ENCODE results near the gene RAB17.
"Not testable (repeated sequence)": the region's sequence is repeated elsewhere in the genome, so short reads cannot be mapped to it uniquely, and the experiment has no call there.

Gene RAB17

DNA sequence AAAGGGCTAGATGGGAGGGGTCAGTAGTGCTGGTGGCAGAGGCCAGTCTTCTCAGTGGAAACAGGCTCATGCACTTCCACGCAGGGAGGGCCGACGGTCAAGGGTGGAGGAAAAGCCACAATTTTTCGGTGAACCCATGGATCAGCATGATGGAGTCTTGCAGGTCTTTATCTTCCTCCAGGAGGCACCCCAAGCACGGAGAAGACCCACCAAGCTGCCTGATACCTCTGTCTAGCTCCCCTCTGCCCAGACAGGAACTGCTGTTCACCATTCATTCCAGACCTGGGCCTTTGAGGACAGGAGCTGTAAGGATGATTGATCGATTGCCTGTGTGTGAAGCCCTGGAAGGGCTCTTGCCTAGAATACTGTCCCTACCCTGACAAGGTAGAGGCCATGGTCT is 34.0 kb upstream of the RAB17 start:
- no peak for DNase-seq (ENCODE audit: low read depth in 2 of 2)

GRCh38 chr2:237623428-237624403 is 33.2 kb upstream of the RAB17 start:
- DNase-seq (ENCODE audit: low read depth in 2 of 2), result no peak

DNA sequence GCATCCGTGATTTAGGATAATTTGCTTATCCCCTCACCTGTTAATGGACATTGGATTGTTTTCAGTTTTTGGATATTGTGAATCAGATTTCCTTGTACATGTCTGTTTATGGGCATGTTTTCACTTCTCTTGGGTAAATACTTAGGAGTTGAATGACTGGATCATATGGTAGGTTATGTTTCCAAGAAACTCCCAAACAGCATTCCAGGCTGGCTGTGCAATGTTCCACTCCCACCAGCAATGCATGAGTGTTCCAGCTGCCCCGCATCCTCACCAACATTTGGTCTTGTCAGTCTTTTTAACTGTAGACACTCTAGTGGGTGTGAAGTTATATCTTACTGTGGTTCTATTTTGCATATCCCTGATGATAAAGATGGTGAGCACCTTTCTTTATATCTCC is 27.9 kb upstream of the RAB17 start:
- no peak for DNase-seq (ENCODE audit: low read depth in 2 of 2)

DNA sequence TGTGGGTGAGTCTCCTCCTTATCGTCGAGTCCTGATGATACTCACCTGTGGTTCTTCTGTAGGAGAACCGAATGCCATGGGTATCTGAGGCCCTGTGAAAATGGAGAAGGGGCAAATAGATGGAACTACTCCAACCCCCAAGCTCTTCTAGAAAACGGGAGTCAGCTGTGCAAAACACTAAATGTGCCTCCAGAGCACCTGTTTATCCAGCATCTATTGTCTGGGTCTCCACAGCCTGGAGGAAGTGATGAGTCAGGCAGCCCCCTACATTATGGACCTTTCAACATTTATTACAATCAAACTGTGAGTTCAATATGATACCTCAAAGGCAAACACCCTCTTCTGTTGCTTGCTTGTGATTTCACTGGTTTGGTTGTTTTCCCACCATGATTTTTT is 27.1 kb upstream of the RAB17 start:
- DNase-seq (ENCODE audit: low read depth in 2 of 2), result no peak

GRCh38 chr2:237616734-237617586 is 26.4 kb upstream of the RAB17 start:
- DNase-seq (ENCODE audit: low read depth in 2 of 2), result peak; percentile 90 to 91

DNA sequence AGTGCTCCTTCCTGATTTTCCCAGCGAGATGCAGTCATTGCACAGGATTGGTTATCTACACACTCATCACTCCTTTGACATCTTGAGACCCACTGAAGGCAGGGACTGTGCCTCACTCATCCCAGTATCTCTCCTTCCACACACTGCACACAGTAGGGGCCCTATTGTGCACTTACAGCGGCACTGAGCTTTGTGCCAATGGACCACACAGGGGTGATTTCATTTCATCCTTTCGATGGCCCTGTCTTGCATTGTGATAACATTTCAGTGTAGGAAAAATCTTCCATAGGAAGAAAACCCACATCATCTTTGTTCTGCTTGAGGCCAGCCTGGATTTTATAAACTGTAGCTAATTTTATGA is 25.8 kb upstream of the RAB17 start:
- no peak for DNase-seq (ENCODE audit: low read depth in 2 of 2)

- DNase-seq (ENCODE audit: low read depth in 2 of 2), result no peak
Observed at GRCh38 chr2:237615631-237616249, 25.2 kb upstream of the RAB17 start.

DNA sequence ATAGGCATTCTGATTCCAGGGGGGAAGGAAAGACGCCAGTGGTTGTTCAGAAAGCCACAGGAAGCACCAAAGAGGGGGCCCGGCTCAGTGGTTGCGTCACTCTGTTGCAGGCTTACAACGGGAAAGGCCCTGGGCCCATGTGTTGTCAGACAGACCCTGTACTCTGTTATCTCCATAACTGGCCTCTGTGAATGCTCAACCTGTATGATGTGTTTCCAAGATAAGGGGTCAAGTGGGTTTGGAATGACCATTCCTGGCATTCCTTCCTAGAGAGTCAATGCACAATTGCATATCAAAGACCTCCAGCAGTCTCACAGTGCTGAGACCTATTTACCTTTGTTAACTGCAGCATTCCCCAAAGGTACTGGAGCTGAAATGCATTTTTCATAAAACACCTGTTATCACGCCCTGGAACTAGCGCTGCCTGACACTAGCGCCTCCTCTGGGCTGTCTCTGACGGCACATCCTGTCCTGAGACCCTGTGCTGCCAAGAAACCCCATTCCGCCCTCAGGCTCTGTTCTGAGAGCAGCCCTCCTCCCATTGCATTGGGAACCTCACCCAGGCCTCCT is 23.7 kb upstream of the RAB17 start:
- no peak for DNase-seq (ENCODE audit: low read depth in 2 of 2)

- no peak for DNase-seq (ENCODE audit: low read depth in 2 of 2)
Observed at GRCh38 chr2:237613679-237614078, 23.1 kb upstream of the RAB17 start.

- no peak for DNase-seq (ENCODE audit: low read depth in 2 of 2)
Observed at GRCh38 chr2:237612527-237613357, 22.2 kb upstream of the RAB17 start.

DNA sequence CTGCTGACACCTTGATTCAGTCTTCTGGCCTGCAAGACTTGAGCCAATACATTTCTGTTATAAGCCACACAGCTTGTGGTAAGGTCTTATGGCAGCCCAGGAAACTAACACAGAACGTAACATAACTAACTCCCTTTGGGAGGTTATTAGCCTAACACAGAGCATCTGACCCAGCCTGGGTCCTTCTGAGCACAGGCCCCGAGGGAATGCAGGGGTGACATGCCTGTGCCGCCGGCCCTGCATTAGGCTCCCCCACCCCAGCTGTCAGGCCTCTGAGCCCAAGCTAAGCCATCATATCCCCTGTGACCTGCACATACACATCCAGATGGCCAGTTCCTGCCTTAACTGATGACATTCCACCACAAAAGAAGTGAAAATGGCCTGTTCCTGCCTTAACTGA is 16.0 kb upstream of the RAB17 start:
- not testable (repeated sequence) for DNase-seq (ENCODE audit: low read depth in 2 of 2)

DNA sequence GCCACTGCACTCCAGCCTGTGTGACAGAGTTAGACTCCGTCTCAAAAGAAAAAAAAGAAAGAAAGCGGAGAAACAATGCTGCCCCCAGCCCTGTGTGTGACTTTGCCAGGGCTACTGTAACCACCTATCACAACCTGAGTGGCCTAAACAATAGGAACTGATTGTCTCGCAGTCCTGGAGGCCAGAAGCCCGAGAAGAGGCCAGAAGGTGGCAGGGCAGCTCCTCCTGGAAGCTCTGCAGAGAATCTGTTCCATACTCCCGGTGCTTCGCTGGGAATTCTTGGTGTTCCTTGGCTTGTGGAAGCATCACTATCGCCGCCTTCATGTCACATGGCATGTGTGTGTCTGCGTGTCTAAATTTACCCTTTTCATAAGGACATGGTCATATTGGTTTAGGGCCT is 14.4 kb upstream of the RAB17 start:
- no peak for DNase-seq (ENCODE audit: low read depth in 2 of 2)

- DNase-seq (ENCODE audit: low read depth in 2 of 2), result no peak
Observed at GRCh38 chr2:237604391-237604790, 13.9 kb upstream of the RAB17 start.

GRCh38 chr2:237603718-237604362 is 13.3 kb upstream of the RAB17 start:
- DNase-seq (ENCODE audit: low read depth in 2 of 2), result no peak

GRCh38 chr2:237603049-237603717 is 12.6 kb upstream of the RAB17 start:
- no peak for DNase-seq (ENCODE audit: low read depth in 2 of 2)

DNA sequence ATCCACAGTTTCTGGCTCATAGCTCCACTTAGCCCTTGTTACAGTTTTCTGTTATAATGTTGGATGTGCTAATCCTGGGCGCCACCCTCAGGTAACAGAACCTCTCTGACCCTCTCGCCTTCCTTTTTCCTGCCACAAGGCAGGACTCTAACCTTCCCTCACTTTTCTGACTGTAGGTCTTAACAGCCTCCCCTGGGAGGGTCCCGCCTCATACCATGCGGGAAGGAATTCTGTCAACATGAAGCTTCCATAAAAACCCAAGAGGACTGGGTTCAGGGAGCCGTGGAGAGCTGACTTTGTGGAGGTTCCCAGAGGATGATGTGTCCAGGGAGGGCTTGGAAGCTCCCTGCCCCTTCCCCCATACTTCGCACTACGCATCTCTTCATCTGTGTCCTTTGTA is 11.9 kb upstream of the RAB17 start:
- no peak for DNase-seq (ENCODE audit: low read depth in 2 of 2)

- DNase-seq (ENCODE audit: low read depth in 2 of 2), result no peak
Observed at GRCh38 chr2:237601453-237602116, 11.1 kb upstream of the RAB17 start.

DNA sequence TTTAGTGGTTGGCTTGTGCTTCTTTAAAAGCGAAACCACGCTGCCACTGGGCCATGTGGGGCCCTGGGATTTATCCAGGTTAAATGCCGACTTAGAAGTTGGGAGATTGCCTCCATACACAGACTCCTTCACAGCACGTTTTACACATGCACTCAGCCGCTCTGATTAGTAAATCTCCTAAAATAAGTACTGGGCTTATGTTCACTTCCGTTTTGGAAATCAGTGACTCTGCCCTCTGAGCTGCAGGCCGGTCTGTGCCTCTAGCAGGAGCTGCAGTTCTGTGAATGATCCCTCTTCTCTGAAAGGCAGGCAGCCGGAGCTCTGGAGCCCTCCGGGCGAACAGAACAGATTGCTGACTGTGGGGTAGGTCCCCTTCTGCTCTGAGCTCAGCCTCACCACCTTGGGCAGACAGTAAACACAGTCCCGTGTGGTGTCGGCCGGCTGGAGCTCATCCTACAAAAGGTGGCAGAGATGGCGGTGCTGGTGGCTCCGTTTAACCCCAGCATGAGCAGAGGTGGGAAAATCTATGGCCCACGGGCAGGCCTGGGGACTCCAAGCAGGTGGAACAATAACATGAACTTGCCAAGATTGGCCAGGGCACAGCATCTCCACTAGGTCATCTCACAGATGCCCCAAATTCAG is 9.8 kb upstream of the RAB17 start:
- peak; percentile 52 to 53 for DNase-seq (ENCODE audit: low read depth in 2 of 2)
